T-helper 9 cell (primary cell): Measurements from ENCODE around the gene FIGN.

Experiments
- DNase-seq: peaks from one replicate; pipeline ENCODE4 v3.0.0-alpha.2; 2020

Gene FIGN

GRCh38 chr2:163736433-163737189, 803 bp upstream of the FIGN start:
- DNase-seq: no peak

- no peak for DNase-seq
These were observed 725 bp downstream of the FIGN start for GRCh38 chr2:163734881-163735684.

- no peak for DNase-seq
These were observed 1.4 kb downstream of the FIGN start for GRCh38 chr2:163734401-163734800.

- no peak for DNase-seq
These were observed 1.9 kb downstream of the FIGN start for GRCh38 chr2:163733956-163734355.

- DNase-seq: no peak
These were observed 2.4 kb downstream of the FIGN start for GRCh38 chr2:163733301-163733938.

- DNase-seq: no peak
These were observed 3.1 kb downstream of the FIGN start for GRCh38 chr2:163732727-163733126.

- no peak for DNase-seq
These were observed 4.1 kb downstream of the FIGN start for GRCh38 chr2:163731735-163732134.

- no peak for DNase-seq
These were observed 5.3 kb downstream of the FIGN start for GRCh38 chr2:163730556-163730955.

GRCh38 chr2:163729636-163730273, 6.1 kb downstream of the FIGN start:
- no peak for DNase-seq

GRCh38 chr2:163723881-163724280, 11.9 kb downstream of the FIGN start:
- no peak for DNase-seq

- DNase-seq: no peak
These were observed 12.5 kb downstream of the FIGN start for GRCh38 chr2:163723348-163723747.

GRCh38 chr2:163719331-163719730, 16.5 kb downstream of the FIGN start:
- no peak for DNase-seq

- no peak for DNase-seq
These were observed 17.7 kb downstream of the FIGN start for GRCh38 chr2:163717993-163718680.

- DNase-seq: no peak
These were observed 18.3 kb downstream of the FIGN start for GRCh38 chr2:163717515-163717914.

GRCh38 chr2:163716101-163716500, 19.7 kb downstream of the FIGN start:
- DNase-seq: no peak

GRCh38 chr2:163715668-163716067, 20.1 kb downstream of the FIGN start:
- no peak for DNase-seq

- no peak for DNase-seq
These were observed 20.6 kb downstream of the FIGN start for GRCh38 chr2:163715199-163715598.

- no peak for DNase-seq
These were observed 22.1 kb downstream of the FIGN start for GRCh38 chr2:163713534-163714311.

GRCh38 chr2:163711699-163712098, 24.1 kb downstream of the FIGN start:
- DNase-seq: no peak

- no peak for DNase-seq
These were observed 24.6 kb downstream of the FIGN start for GRCh38 chr2:163711258-163711657.

GRCh38 chr2:163709270-163709669, 26.5 kb downstream of the FIGN start:
- DNase-seq: no peak

GRCh38 chr2:163708265-163708664, 27.5 kb downstream of the FIGN start:
- DNase-seq: no peak
